Kidney (tissue), 14 donors: ENCODE results near the gene PJVK. TPM values are rescaled to one million over a fixed set of nuclear protein-coding genes. Genes with fewer than 3 reads are reported as not detected.

Experiments
- DNase-seq, 5 donors: peaks; one replicate each; pipeline ENCODE4 v3.0.0-alpha.2; 2013 to 2020
- FAIRE-seq: peaks from 2 replicates; lab custom pipeline; 2012; peaks lifted over from hg19 to GRCh38; lab: Jason Lieb, UNC
- H3K27ac ChIP-seq, 2 donors: one replicate each; pipeline ENCODE4 v1.7.0; 2013; ENCODE audit warnings: low read depth in 2 of 2, low read length in 2 of 2, inconsistent platforms in 1 of 2
- H3K27me3 ChIP-seq: one replicate; pipeline ENCODE4 v1.7.1; 2013; ENCODE audit warnings: low read length, inconsistent platforms; ENCODE audit not compliant: control insufficient read depth, insufficient read depth
- H3K36me3 ChIP-seq, 3 donors: one replicate each; pipeline versions ENCODE4 v1.7.0 to v1.7.1; 2013; ENCODE audit warnings: low read length in 3 of 3, control low read depth in 1 of 3, inconsistent platforms in 1 of 3; ENCODE audit not compliant: insufficient read depth in 3 of 3, control insufficient read depth in 2 of 3
- H3K4me1 ChIP-seq, 3 donors: one replicate each; pipeline versions ENCODE4 v1.7.0 to v1.7.1; 2013; ENCODE audit warnings: low read length in 3 of 3, inconsistent platforms in 1 of 3, low read depth in 1 of 3; ENCODE audit not compliant: control insufficient read depth in 2 of 3, insufficient read depth in 2 of 3
- H3K4me3 ChIP-seq, 3 donors: one replicate each; pipeline versions ENCODE4 v1.7.0 to v1.8.1; 2013; ENCODE audit warnings: low read length in 3 of 3, control low read depth in 1 of 3, inconsistent platforms in 1 of 3
- H3K9ac ChIP-seq, 3 donors: one replicate each; pipeline versions ENCODE4 v1.7.0 to v1.7.1; 2013; ENCODE audit warnings: low read length in 3 of 3, control low read depth in 1 of 3, inconsistent platforms in 1 of 3
- H3K9me3 ChIP-seq, 3 donors: one replicate each; pipeline versions ENCODE4 v1.7.0 to v1.7.1; 2013; ENCODE audit warnings: low read length in 3 of 3, control low read depth in 1 of 3, inconsistent platforms in 1 of 3; ENCODE audit not compliant: control insufficient read depth in 2 of 3, insufficient read depth in 1 of 3
- CTCF ChIP-seq: IDR thresholded peaks from 3 replicates; pipeline ENCODE4 v1.5.1; 2012; ENCODE audit warnings: mild to moderate bottlenecking, moderate library complexity, borderline replicate concordance; ENCODE audit not compliant: insufficient read depth; ENCODE audit errors: extremely low read depth
- intact Hi-C: fragments of 100-400 bp; cut with DNase I; formaldehyde crosslinking; loops from one replicate; pipeline ENCODE4 v1.11.1; 2022
- polyA plus RNA-seq: library from polyadenylated mRNA; stranded (reverse); fragments of 350-450 nt; fragmentation: Illumina TruSeq; extraction: RNeasy Lipid Tissue Mini Kit (QIAGEN cat#74804); gene quantifications from one replicate; pipeline ENCODE4 v1.2.3, GENCODE V29; 2014; ENCODE audit warnings: low read depth, low replicate concordance; ENCODE audit not compliant: insufficient read depth
- total RNA-seq: library from RNA; stranded (reverse); fragmentation: NEBNext Ultra II Directional; extraction: Animal tissue kit (Norgen Biotek cat#: 25700); gene quantifications from one replicate; pipeline ENCODE4 v1.2.1, GENCODE V29; 2021
- donor health status: control.
- donor health status: control.
- donor health status: control.
- donor health status: control.
- donor health status: control.
- donor health status: DM: yes; HTN: yes; CAD: no.
- donor health status: Normal renal cell carcinoma (clear cell type).

Gene PJVK
- total and polyA plus RNA-seq, 2 donors from 2014 or later: 4.3 to 6.2 TPM

- intact Hi-C loops: no loop called here
- Histone ChIP-seq H3K9me3 (no peaks in the 10 kb centered on the region), H3K9ac (peak overlapping the region; percentile 26 to 99 (median 90)), H3K4me3 (peak overlapping the region; percentile 86 to 99 (median 97)), H3K27me3 (no peaks in the 10 kb centered on the region), H3K36me3 (no peaks in the 10 kb centered on the region), H3K4me1 (peaks cover 0 to 20% (median 7%) of the 10 kb centered on the region in 3 donors), H3K27ac (peak overlapping the region in 1 of 2 donors; percentile 93)
- TF ChIP-seq CTCF: no peak
- FAIRE-seq (no peak), DNase-seq (peak in 1 of 5 donors; percentile 66)
These were observed 26.4 kb downstream of the PJVK start for GRCh38 chr2:178477443-178478129.

DNA sequence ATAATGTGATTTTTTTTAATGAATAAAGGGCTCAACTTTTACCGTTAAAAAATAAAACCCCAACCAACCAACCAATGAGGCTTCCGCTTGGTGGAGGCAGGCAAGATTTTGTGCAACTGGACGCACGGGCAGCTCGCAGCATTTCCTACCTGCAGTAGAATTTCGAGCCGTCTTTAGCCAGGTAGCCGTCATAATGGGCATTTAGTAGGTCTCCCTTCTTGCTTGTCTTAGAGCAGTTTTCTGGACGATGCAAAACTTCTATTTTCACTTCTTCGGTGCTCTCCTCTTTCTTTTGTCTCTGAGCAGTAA lies 26.9 kb downstream of the PJVK start:
- H3K4me3 ChIP-seq: peak overlapping the region; percentile 86 to 99 (median 97)
- FAIRE-seq (no peak), DNase-seq (peak in 3 of 5 donors; percentile 51 to 64 (median 60))
- no peaks in the 10 kb centered on the region for H3K36me3 ChIP-seq
- peaks cover 0 to 23% (median 7%) of the 10 kb centered on the region in 3 donors for H3K4me1 ChIP-seq
- peak overlapping the region; percentile 75 to 99 (median 90) for H3K9ac ChIP-seq
- H3K27me3 ChIP-seq: no peaks in the 10 kb centered on the region
- intact Hi-C loops: no loop called here
- H3K9me3 ChIP-seq: no peaks in the 10 kb centered on the region
- H3K27ac ChIP-seq: peak overlapping the region; percentile 93 to 96
- TF ChIP-seq CTCF: no peak

- intact Hi-C loops: no loop called here
- H3K4me3 ChIP-seq: peak within 1 kb of the TSS; percentile 86 to 99 (median 97)
- peak; percentile 55 for TF ChIP-seq CTCF
- no peaks in the 10 kb centered on the region for H3K36me3 ChIP-seq
- H3K9me3 ChIP-seq: no peaks in the 10 kb centered on the region
- peaks cover 0 to 23% (median 7%) of the 10 kb centered on the region in 3 donors for H3K4me1 ChIP-seq
- H3K9ac ChIP-seq: peak within 1 kb of the TSS; percentile 75 to 99 (median 90)
- no peaks in the 10 kb centered on the region for H3K27me3 ChIP-seq
- DNase-seq (peak; percentile 85 to 95 (median 94)), FAIRE-seq (no peak)
- H3K27ac ChIP-seq: peak within 1 kb of the TSS; percentile 93 to 96
These were observed 27.5 kb downstream of the PJVK start, which contains the start of gene FKBP7 for GRCh38 chr2:178478439-178479274. Gene FKBP7, minus strand, starts transcription at chr2:178478600. Its CDS starts 101 bp downstream, at chr2:178478499.
